GM19468 (cell line): ENCODE data around the gene DDX51.

Experiments used
- ATAC-seq: cut with Tn5 transposase; IDR thresholded peaks from one replicate; pipeline ENCODE4 v1.9.1; 2021; ENCODE audit warnings: mild to moderate bottlenecking, moderate library complexity, moderate number of reproducible peaks; ENCODE audit not compliant: unreplicated experiment; ENCODE audit errors: extremely low read depth

Gene DDX51

DNA sequence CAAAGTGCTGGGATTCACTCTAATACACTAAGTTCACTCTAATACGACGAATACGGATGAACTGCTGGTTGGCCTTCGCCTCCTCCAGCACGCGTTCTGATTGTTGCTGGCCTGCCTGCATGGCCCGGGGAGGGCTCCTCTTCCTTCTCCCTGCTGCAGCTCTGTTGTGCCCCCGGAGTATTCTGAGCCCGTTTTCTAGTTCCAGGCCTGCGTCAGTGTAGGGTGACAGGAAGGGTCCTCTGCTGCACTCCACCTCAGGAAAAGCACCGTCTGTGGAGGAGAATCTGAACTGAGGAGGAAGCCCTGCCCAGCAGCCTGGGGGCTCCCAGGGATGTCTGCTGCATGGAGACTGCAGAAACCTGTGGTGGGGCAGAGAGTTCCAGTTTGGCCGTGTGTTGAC, 44.4 kb downstream of the DDX51 start:
- no peak for ATAC-seq

DNA sequence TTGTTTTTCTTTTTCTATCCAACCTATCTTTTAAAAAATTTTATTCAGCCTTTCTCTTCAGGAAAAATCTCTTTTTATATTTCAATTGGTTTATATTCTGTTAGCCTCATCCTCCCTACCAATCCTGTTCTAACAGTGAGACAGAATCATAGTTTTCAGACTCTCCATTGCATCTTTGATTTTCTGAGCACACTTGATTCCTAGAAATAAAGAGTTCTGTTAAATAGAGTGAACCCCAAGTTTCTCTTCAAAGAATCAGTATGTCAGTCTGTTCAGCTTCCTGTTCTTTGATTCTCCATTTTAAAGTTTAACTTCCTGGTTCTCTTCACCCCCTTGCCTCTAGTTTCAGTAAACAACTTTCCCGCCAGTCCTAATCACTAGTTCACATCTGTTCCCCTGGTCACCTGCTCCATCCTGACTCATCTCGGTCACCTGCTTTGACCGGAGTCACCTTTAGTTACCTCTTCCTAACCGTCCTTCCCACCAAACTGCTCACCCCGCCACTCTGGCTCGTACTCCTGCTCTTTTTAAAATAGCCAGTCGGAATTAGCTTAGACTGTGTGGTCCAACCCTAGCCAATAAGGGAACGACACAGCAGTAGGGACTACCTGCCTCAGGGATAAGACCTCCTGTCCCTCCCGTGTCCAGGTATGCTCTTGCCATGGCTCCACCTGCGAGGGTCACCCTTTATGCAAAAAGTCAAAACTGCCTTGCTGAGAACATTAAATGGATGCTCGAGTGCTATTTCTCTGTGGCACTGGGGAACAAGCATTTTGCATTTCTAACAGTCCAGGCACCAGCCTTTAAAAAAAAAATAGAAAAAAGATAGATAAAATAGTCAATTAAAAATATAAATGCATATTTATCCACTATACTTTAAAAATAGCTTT, 48.4 kb downstream of the DDX51 start:
- ATAC-seq: no peak

DNA sequence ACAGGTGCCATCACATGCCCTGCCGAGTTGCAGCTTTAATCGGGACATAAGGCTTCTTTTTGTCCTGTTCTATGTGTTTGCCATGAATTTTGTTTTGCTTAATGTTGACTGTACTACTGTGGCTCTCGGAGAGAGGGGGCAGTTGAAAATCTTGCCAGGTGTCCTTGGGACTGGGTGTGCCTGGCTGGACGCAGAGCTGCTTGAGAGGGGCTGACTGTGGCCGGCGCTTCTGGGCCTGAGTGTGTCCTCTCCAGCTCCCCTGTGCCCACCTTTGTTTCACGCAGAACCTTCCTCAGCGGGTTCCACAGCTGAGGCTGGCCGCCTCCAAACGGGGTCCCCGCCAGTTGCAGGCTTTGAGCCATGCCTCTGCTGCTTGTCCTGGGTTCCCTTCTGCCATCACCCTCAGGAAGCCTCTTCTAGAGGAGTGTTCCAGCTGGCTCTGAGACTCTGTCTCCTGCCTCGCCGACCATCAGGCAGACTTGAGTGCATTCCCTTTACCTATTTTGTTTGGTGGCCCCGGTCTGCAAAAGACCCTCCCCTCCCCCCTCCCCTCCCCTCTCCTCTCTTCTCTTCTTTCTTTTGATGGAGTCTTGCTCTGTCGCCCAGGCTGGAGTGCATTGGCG, 49.7 kb downstream of the DDX51 start:
- ATAC-seq: no peak

DNA sequence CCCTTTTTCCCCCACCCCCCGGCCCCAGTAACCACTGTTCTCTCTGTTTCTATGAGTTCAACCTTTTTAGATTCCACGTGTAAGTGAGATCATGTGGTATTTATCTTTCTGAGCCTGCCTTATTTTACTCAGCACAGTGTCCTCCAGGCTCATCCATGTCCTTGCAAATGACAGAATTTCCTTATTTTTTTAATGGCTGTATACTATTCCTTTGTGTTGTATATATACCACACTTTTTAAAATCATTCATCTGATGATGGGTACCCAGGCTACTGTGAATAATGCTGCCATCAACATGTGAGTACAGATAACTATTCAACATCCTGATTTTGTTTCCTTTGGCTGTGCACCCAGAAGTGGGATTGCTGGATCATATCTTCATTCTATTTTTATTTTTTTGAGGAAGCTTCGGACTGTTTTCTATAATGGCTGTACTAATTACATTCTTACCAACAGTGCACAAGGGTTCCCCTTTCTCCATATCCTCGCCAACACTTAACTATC, 54.7 kb downstream of the DDX51 start:
- ATAC-seq: no peak
